Prostate gland (tissue), 2 donors: ENCODE measurements around the gene MRTFB. TPM values are rescaled to one million over a fixed set of nuclear protein-coding genes. Genes with fewer than 3 reads are reported as not detected.

ENCODE experiments used
- DNase-seq: peaks from one replicate; pipeline ENCODE4 v3.0.0-alpha.2; 2019; ENCODE audit warnings: low spot score
- H3K27ac ChIP-seq, 2 donors: fragments of 200-600 bp; sonication (generic); 2 replicates each; pipeline ENCODE4 v1.5.1; 2017 to 2019
- H3K27me3 ChIP-seq: fragments of 200-600 bp; sonication (generic); replicated peaks from 2 replicates; pipeline ENCODE4 v1.5.1; 2019; ENCODE audit not compliant: insufficient read depth
- H3K36me3 ChIP-seq, 2 donors: fragments of 200-600 bp; sonication (generic); 1 replicate in 1 of 2; 2 replicates in 1 of 2; pipeline versions ENCODE4 v1.5.1 to v1.8.1; 2017 to 2019
- H3K4me1 ChIP-seq: fragments of 200-600 bp; sonication (generic); replicated peaks from 2 replicates; pipeline ENCODE4 v1.5.1; 2019
- H3K4me3 ChIP-seq, 2 donors: fragments of 200-600 bp; sonication (generic); 2 replicates each; pipeline ENCODE4 v1.5.1; 2017 to 2019
- H3K9me3 ChIP-seq: fragments of 200-600 bp; sonication (generic); 2 replicates; pipeline ENCODE4 v1.5.1; 2017
- POLR2A ChIP-seq: fragments of 450-650 bp; IDR thresholded peaks from one replicate; pipeline ENCODE4 v1.6.1; 2016; ENCODE audit warnings: antibody characterized with exemption, mild to moderate bottlenecking
- POLR2AphosphoS5 ChIP-seq: sonication (generic); formaldehyde crosslinking; IDR thresholded peaks from one replicate; pipeline ENCODE4 v1.6.1; 2017; ENCODE audit warnings: antibody characterized with exemption
- WGBS: methylation state at CpG from one replicate; pipeline ENCODE4 v1.1.5; 2018; 5-methylcytosine and 5-hydroxymethylcytosine counted together
- intact Hi-C: fragments of 100-400 bp; cut with DNase I; formaldehyde crosslinking; loops from one replicate; pipeline ENCODE4 v1.14.2; 2022
- total RNA-seq, 2 donors: library from RNA; depleted of rRNA; stranded (reverse); fragments of >200 nt; gene quantifications; one replicate each; pipeline ENCODE4 v1.1.0, GENCODE V29; 2016
- TF ChIP-seq, protein P1 (sequence below), 4 experiments: fragments of 200-600 bp in 2 of 4; fragments of 450-650 bp in 2 of 4; sonication (generic) in 2 of 4; IDR thresholded peaks; 1 replicate in 3 of 4; 2 replicates in 1 of 4; pipeline ENCODE4 v1.5.1; 2016 to 2019; ENCODE audit warnings: antibody characterized with exemption in 4 of 4, mild to moderate bottlenecking in 2 of 4, moderate library complexity in 2 of 4

MRTFB gene
- total RNA-seq, 2 donors from 2014 or later, result 46.5 to 102 TPM

DNA sequence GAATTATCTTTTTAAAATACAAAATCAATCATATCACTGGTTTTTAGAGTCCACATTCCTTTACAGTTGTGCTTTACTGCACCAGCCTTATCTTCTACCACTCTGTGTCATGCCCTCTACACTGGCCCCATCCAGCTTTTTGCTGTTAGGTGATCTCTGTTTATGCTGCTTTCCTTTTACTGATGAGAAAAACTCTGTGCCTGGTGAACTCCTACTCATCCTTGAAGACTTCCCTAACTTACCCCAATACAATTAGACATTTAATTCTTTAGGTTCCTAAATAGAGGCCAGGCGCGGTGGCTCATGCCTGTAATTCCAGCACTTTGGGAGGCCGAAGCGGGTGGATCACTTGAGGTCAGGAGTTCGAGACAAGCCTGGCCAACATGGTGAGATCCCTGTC is 64.6 kb downstream of the MRTFB start:
- no peaks in the 10 kb centered on the region for H3K9me3 ChIP-seq
- TF ChIP-seq, protein P1, sequence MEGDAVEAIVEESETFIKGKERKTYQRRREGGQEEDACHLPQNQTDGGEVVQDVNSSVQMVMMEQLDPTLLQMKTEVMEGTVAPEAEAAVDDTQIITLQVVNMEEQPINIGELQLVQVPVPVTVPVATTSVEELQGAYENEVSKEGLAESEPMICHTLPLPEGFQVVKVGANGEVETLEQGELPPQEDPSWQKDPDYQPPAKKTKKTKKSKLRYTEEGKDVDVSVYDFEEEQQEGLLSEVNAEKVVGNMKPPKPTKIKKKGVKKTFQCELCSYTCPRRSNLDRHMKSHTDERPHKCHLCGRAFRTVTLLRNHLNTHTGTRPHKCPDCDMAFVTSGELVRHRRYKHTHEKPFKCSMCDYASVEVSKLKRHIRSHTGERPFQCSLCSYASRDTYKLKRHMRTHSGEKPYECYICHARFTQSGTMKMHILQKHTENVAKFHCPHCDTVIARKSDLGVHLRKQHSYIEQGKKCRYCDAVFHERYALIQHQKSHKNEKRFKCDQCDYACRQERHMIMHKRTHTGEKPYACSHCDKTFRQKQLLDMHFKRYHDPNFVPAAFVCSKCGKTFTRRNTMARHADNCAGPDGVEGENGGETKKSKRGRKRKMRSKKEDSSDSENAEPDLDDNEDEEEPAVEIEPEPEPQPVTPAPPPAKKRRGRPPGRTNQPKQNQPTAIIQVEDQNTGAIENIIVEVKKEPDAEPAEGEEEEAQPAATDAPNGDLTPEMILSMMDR (IDR thresholded peaks at IDR 0.05), result no peak
- TF ChIP-seq POLR2AphosphoS5 (no peak), POLR2A (no peak)
- H3K27ac ChIP-seq, result no peak overlapping the region
- no peaks in the 10 kb centered on the region for H3K4me1 ChIP-seq
- no peak overlapping the region for H3K4me3 ChIP-seq
- DNase-seq, result no peak
- no peaks in the 10 kb centered on the region for H3K36me3 ChIP-seq
- 99% methylated on average over 5 of the region's 5 CpGs for WGBS
- intact Hi-C loops, result no loop called here
- H3K27me3 ChIP-seq, result no peaks in the 10 kb centered on the region

GRCh38 chr16:14139872-14140271 is 68.8 kb downstream of the MRTFB start:
- 85% methylated on average over 1 of the region's 1 CpG for WGBS
- intact Hi-C loops, result no loop called here
- Histone ChIP-seq H3K4me3 (no peak overlapping the region), H3K36me3 (no peaks in the 10 kb centered on the region), H3K27ac (no peak overlapping the region), H3K4me1 (no peaks in the 10 kb centered on the region), H3K27me3 (no peaks in the 10 kb centered on the region), H3K9me3 (no peaks in the 10 kb centered on the region)
- no peak for DNase-seq
- no peak for TF ChIP-seq POLR2AphosphoS5
- TF ChIP-seq, protein P1 (IDR thresholded peaks at IDR 0.05), result no peak
- TF ChIP-seq POLR2A, result no peak

GRCh38 chr16:14140923-14141322 is 69.8 kb downstream of the MRTFB start:
- TF ChIP-seq, protein P1 (IDR thresholded peaks at IDR 0.05), result no peak
- no peak for TF ChIP-seq POLR2AphosphoS5
- no peak for TF ChIP-seq POLR2A
- DNase-seq, result no peak
- 98% methylated on average over 5 of the region's 5 CpGs for WGBS
- no peaks in the 10 kb centered on the region for H3K4me1 ChIP-seq
- intact Hi-C loops, result no loop called here
- H3K27me3 ChIP-seq, result no peaks in the 10 kb centered on the region
- no peaks in the 10 kb centered on the region for H3K9me3 ChIP-seq
- H3K27ac ChIP-seq, result no peak overlapping the region
- no peaks in the 10 kb centered on the region for H3K36me3 ChIP-seq
- no peak overlapping the region for H3K4me3 ChIP-seq

DNA sequence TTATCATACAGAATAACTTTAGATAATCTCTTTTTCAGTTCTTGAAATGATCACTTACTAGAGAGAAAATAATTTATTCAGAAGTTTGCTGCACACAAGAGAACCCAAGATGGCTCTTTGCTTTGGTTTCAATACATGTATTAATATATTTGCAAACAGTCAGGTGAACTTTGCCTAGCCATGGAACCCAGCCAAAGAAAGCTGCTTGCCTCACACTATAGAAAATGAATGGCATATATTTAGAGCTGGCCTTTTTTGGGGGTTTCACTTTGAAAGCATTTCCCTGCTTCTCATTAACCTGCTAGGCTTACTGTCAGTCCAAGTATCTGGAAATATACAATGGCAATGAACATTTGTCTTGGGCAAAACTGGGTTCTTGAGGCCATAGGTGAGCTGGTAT is 75.3 kb downstream of the MRTFB start:
- Histone ChIP-seq H3K27me3 (no peaks in the 10 kb centered on the region), H3K27ac (no peak overlapping the region), H3K4me1 (no peaks in the 10 kb centered on the region), H3K9me3 (no peaks in the 10 kb centered on the region), H3K36me3 (no peaks in the 10 kb centered on the region), H3K4me3 (no peak overlapping the region)
- TF ChIP-seq POLR2A, result no peak
- no peak for TF ChIP-seq POLR2AphosphoS5
- TF ChIP-seq, protein P1 (IDR thresholded peaks at IDR 0.05), result no peak
- no peak for DNase-seq
- intact Hi-C loops, result no loop called here

GRCh38 chr16:14148016-14148415 is 76.9 kb downstream of the MRTFB start:
- Histone ChIP-seq H3K27ac (no peak overlapping the region), H3K4me1 (no peaks in the 10 kb centered on the region), H3K9me3 (no peaks in the 10 kb centered on the region), H3K4me3 (no peak overlapping the region), H3K36me3 (no peaks in the 10 kb centered on the region), H3K27me3 (no peaks in the 10 kb centered on the region)
- intact Hi-C loops, result no loop called here
- TF ChIP-seq, protein P1 (IDR thresholded peaks at IDR 0.05), result no peak
- TF ChIP-seq POLR2A, result no peak
- TF ChIP-seq POLR2AphosphoS5, result no peak
- 91% methylated on average over 2 of the region's 2 CpGs for WGBS
- no peak for DNase-seq
